ENCODE measurements around the gene SLC34A1.

DNA sequence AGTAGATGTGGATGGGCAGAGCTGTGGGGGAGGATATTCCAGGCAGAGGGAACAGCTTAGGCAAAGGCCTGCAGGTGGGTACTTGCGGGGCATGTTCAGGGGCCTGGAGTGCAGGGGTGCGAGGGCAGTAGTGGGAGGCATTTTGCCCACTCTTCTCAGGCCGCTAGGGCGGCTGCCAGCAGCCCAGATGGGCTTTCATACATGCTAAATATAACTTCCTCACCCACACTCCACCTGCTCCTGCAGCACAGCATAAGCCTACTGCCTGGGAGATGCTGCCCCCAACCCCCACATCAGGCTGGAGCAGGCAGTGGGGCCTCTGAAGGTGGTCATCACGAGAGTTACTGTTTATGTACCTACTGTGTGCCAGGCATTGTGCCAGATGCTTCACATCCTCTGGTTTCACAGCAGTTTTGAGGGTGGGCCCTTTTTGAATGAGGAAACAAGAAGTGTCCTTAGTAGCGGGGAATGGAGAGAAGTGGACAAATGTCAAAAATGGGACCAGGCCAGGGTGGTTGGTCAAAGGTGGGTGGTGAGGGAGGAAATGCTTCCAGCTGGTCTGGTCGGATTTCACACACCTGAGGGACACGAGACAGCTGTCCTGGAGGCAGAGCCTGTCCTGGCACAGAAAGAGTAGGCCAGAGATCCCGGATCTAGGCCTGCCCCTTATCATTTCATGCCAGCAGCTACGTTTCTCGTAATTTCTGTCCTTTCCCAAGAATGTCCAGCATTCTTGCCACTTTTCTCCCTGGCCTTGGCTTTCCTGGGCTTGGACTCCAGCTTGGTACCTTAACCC is 14.4 kb upstream of the SLC34A1 start:
- TF ChIP-seq, protein P1, sequence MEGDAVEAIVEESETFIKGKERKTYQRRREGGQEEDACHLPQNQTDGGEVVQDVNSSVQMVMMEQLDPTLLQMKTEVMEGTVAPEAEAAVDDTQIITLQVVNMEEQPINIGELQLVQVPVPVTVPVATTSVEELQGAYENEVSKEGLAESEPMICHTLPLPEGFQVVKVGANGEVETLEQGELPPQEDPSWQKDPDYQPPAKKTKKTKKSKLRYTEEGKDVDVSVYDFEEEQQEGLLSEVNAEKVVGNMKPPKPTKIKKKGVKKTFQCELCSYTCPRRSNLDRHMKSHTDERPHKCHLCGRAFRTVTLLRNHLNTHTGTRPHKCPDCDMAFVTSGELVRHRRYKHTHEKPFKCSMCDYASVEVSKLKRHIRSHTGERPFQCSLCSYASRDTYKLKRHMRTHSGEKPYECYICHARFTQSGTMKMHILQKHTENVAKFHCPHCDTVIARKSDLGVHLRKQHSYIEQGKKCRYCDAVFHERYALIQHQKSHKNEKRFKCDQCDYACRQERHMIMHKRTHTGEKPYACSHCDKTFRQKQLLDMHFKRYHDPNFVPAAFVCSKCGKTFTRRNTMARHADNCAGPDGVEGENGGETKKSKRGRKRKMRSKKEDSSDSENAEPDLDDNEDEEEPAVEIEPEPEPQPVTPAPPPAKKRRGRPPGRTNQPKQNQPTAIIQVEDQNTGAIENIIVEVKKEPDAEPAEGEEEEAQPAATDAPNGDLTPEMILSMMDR (IDR thresholded peaks at IDR 0.05): no peak
- no peak for TF ChIP-seq POLR2A (IDR thresholded peaks at IDR 0.05)
